GM18517 (cell line): ENCODE results near the gene CRKL.

Experiments
- ATAC-seq: cut with Tn5 transposase; IDR thresholded peaks from one replicate; pipeline ENCODE4 v1.9.1; 2021; ENCODE audit warnings: mild to moderate bottlenecking, moderate library complexity; ENCODE audit not compliant: unreplicated experiment

The CRKL gene

GRCh38 chr22:20979940-20980453 is 62.8 kb downstream of the CRKL start:
- ATAC-seq: no peak

GRCh38 chr22:20980523-20980922 is 63.3 kb downstream of the CRKL start:
- ATAC-seq: no peak

- ATAC-seq: no peak
These were observed 63.9 kb downstream of the CRKL start for GRCh38 chr22:20980938-20981722.

GRCh38 chr22:20981787-20982562 is 64.8 kb downstream of the CRKL start, which contains the start of gene LZTR1:
Gene LZTR1, plus strand, starts transcription at chr22:20982297. Its CDS starts 75 bp downstream, at chr22:20982372.
- ATAC-seq: peak; percentile 83

- no peak for ATAC-seq
These were observed 65.3 kb downstream of the CRKL start for GRCh38 chr22:20982563-20982882.

- ATAC-seq: no peak
These were observed 66.0 kb downstream of the CRKL start for GRCh38 chr22:20983081-20983771.

- ATAC-seq: no peak
These were observed 68.5 kb downstream of the CRKL start for GRCh38 chr22:20985720-20986119.

- no peak for ATAC-seq
These were observed 69.2 kb downstream of the CRKL start for GRCh38 chr22:20986365-20986764.

GRCh38 chr22:20987375-20987774 is 70.2 kb downstream of the CRKL start:
- no peak for ATAC-seq

GRCh38 chr22:20988573-20989322 is 71.5 kb downstream of the CRKL start:
- no peak for ATAC-seq

- no peak for ATAC-seq
These were observed 72.3 kb downstream of the CRKL start for GRCh38 chr22:20989323-20990138.

- no peak for ATAC-seq
These were observed 73.3 kb downstream of the CRKL start for GRCh38 chr22:20990184-20991180.

- no peak for ATAC-seq
These were observed 74.2 kb downstream of the CRKL start for GRCh38 chr22:20991252-20992055.

- ATAC-seq: no peak
These were observed 74.8 kb downstream of the CRKL start for GRCh38 chr22:20992056-20992442.

- no peak for ATAC-seq
These were observed 75.5 kb downstream of the CRKL start for GRCh38 chr22:20992456-20993303.

GRCh38 chr22:20993304-20994127 is 76.3 kb downstream of the CRKL start:
- ATAC-seq: no peak
